CD14-positive monocyte (primary cell): ENCODE measurements around the gene TNIK. TPM values are rescaled to one million over a fixed set of nuclear protein-coding genes. Genes with fewer than 3 reads are reported as not detected.

Experiments used
- DNase-seq, 3 donors: peaks; one replicate each; pipeline ENCODE4 v3.0.0-alpha.2; 2011 to 2022
- H2AFZ ChIP-seq: 2 replicates; pipeline ENCODE4 v1.6.0; 2012; ENCODE audit warnings: mild to moderate bottlenecking, low read depth, low read length, inconsistent platforms; ENCODE audit not compliant: insufficient read depth, poor library complexity, severe bottlenecking
- H3K27ac ChIP-seq, 2 donors: 1 replicate in 1 of 2; 2 replicates in 1 of 2; pipeline ENCODE4 v1.5.1; 2012 to 2013; ENCODE audit warnings: low read length in 2 of 2, control low read depth in 1 of 2, inconsistent platforms in 1 of 2, low read depth in 1 of 2, mild to moderate bottlenecking in 1 of 2
- H3K27me3 ChIP-seq, 2 donors: one replicate each; pipeline versions ENCODE4 v1.6.0 to v1.6.1; 2011 to 2013; ENCODE audit warnings: low read length in 2 of 2; ENCODE audit not compliant: control insufficient read depth in 2 of 2, insufficient read depth in 2 of 2
- H3K36me3 ChIP-seq, 2 donors: replicated peaks in 1 of 2; 1 replicate in 1 of 2; 2 replicates in 1 of 2; pipeline versions ENCODE4 v1.5.1 to v1.6.1; 2012 to 2013; ENCODE audit warnings: low read length in 2 of 2, control low read depth in 1 of 2, inconsistent platforms in 1 of 2, mild to moderate bottlenecking in 1 of 2; ENCODE audit not compliant: insufficient read depth in 2 of 2, control insufficient read depth in 1 of 2
- H3K4me1 ChIP-seq, 2 donors: 1 replicate in 1 of 2; 2 replicates in 1 of 2; pipeline versions ENCODE4 v1.5.1 to v1.6.1; 2012 to 2013; ENCODE audit warnings: low read length in 2 of 2, control low read depth in 1 of 2, inconsistent platforms in 1 of 2, mild to moderate bottlenecking in 1 of 2, moderate library complexity in 1 of 2; ENCODE audit not compliant: insufficient read depth in 2 of 2, control insufficient read depth in 1 of 2
- H3K4me2 ChIP-seq: replicated peaks from 2 replicates; pipeline ENCODE3; 2012; ENCODE audit warnings: low read length, moderate library complexity, mild to moderate bottlenecking; ENCODE audit not compliant: poor library complexity, severe bottlenecking; ENCODE audit errors: extremely low read depth
- H3K4me3 ChIP-seq, 3 experiments: fragments of 200-600 bp in 1 of 3; sonication (generic) in 1 of 3; replicated peaks in 1 of 3; 1 replicate in 2 of 3; 2 replicates in 1 of 3; pipeline ENCODE4 v1.5.1; 2011 to 2013; ENCODE audit warnings: low read length in 3 of 3, mild to moderate bottlenecking in 3 of 3, control low read depth in 2 of 3, low read depth in 2 of 3, inconsistent platforms in 1 of 3, moderate library complexity in 1 of 3
- H3K79me2 ChIP-seq: 2 replicates; pipeline ENCODE4 v1.6.0; 2012; ENCODE audit warnings: mild to moderate bottlenecking, control low read depth, inconsistent platforms, low read length, moderate library complexity; ENCODE audit not compliant: insufficient read depth
- H3K9ac ChIP-seq: 2 replicates; pipeline ENCODE4 v1.6.0; 2017; ENCODE audit warnings: low read length, mild to moderate bottlenecking; ENCODE audit not compliant: insufficient read depth, poor library complexity, severe bottlenecking
- H3K9me3 ChIP-seq, 2 donors: replicated peaks in 1 of 2; 1 replicate in 1 of 2; 2 replicates in 1 of 2; pipeline versions ENCODE4 v1.5.1 to v1.6.1; 2012 to 2013; ENCODE audit warnings: low read length in 2 of 2, control low read depth in 1 of 2; ENCODE audit not compliant: control insufficient read depth in 1 of 2, insufficient read depth in 1 of 2
- H4K20me1 ChIP-seq: 2 replicates; pipeline ENCODE4 v1.6.0; 2012; ENCODE audit warnings: mild to moderate bottlenecking, low read length, control low read depth, moderate library complexity; ENCODE audit not compliant: insufficient read depth
- H3K27ac Mint-ChIP-seq, 7 donors: one replicate each; pipeline ENCODE4 v1.8.0; 2020; ENCODE audit warnings: mild to moderate bottlenecking in 7 of 7, mixed read lengths in 7 of 7, moderate library complexity in 6 of 7, inconsistent platforms in 2 of 7
- H3K27me3 Mint-ChIP-seq, 3 donors: one replicate each; pipeline ENCODE4 v1.8.0; 2021 to 2022; ENCODE audit warnings: low read depth in 3 of 3, mild to moderate bottlenecking in 3 of 3, mixed read lengths in 3 of 3, moderate library complexity in 3 of 3, inconsistent platforms in 1 of 3
- H3K36me3 Mint-ChIP-seq, 2 donors: one replicate each; pipeline ENCODE4 v1.8.0; 2020; ENCODE audit warnings: mixed read lengths in 2 of 2, inconsistent platforms in 1 of 2, mild to moderate bottlenecking in 1 of 2
- H3K4me1 Mint-ChIP-seq: one replicate; pipeline ENCODE4 v1.8.0; 2020; ENCODE audit warnings: mild to moderate bottlenecking, mixed read lengths
- H3K4me3 Mint-ChIP-seq, 2 donors: one replicate each; pipeline ENCODE4 v1.8.0; 2020; ENCODE audit warnings: mild to moderate bottlenecking in 2 of 2, mixed read lengths in 2 of 2, moderate library complexity in 1 of 2
- H3K9me3 Mint-ChIP-seq, 7 donors: one replicate each; pipeline ENCODE4 v1.8.0; 2020 to 2022; ENCODE audit warnings: mixed read lengths in 7 of 7, mild to moderate bottlenecking in 6 of 7, moderate library complexity in 6 of 7, inconsistent platforms in 2 of 7
- CTCF ChIP-seq: fragments of 200-600 bp; IDR thresholded peaks from one replicate; pipeline ENCODE4 v1.8.0; 2022; ENCODE audit warnings: antibody characterized with exemption, mild to moderate bottlenecking
- WGBS: methylation state at CpG from one replicate; pipeline ENCODE4 v1.1.5; 2013; ENCODE audit warnings: missing lambda C conversion rate; ENCODE audit not compliant: insufficient coverage; 5-methylcytosine and 5-hydroxymethylcytosine counted together
- intact Hi-C, 2 donors: fragments of 100-400 bp; cut with micrococcal nuclease; formaldehyde crosslinking; loops; one replicate each; pipeline versions ENCODE4 v1.15.0 to v1.15.1; 2023
- polyA plus RNA-seq, 3 donors: library from polyadenylated mRNA; depleted of rRNA in 1 of 3; unstranded in 2 of 3; stranded (reverse) in 1 of 3; fragments of 300-500 nt in 2 of 3; fragments of >200 nt in 1 of 3; fragmentation: Illumina TruSeq in 2 of 3; gene quantifications; 1 replicate in 2 of 3; 2 replicates in 1 of 3; pipeline ENCODE4 v1.2.3, GENCODE V29; 2012 to 2021

Gene TNIK
- polyA plus RNA-seq, 3 donors = 0.36 to 1.8 (median 0.75) TPM

DNA sequence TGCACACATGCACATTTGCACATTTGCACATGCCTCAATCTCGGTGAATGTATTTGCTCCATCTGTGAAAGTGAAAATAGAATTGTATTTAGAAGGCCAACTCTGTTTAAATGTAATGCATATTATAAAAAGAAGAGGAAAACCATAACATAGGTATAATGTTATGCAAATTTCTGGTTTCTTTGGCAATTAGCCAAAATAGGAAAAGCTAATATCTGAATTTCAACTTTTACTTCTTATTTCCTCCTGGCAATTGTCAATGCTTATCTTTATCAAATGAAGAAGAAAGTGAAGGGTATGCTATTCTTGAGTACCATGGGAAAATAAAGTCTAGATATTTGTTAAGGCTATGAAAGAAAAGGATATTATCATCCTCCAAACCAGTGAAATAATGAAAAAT is 357.0 kb downstream of the TNIK start:
- no peaks in the 10 kb centered on the region for H3K36me3 Mint-ChIP-seq
- intact Hi-C loops = no loop called here
- no peak overlapping the region for H3K4me2 ChIP-seq
- no peak for DNase-seq
- no peaks in the 10 kb centered on the region for H3K9me3 ChIP-seq
- no peak overlapping the region for H3K27ac ChIP-seq
- H4K20me1 ChIP-seq = no peaks in the 10 kb centered on the region
- no peak for TF ChIP-seq CTCF
- H3K4me1 Mint-ChIP-seq = no peaks in the 10 kb centered on the region
- H3K9me3 Mint-ChIP-seq = peaks cover 0 to 1% (median 0%) of the 10 kb centered on the region in 7 donors
- no CpG with 5 or more reads among the region's 1 CpG for WGBS
- no peak overlapping the region for H2AFZ ChIP-seq
- no peak overlapping the region for H3K9ac ChIP-seq
- no peaks in the 10 kb centered on the region for H3K27me3 ChIP-seq
- H3K4me3 ChIP-seq = no peak overlapping the region
- no peak overlapping the region for H3K4me3 Mint-ChIP-seq
- H3K4me1 ChIP-seq = no peaks in the 10 kb centered on the region
- H3K79me2 ChIP-seq = no peaks in the 10 kb centered on the region
- no peak overlapping the region for H3K27ac Mint-ChIP-seq
- H3K27me3 Mint-ChIP-seq = peaks cover 0 to 3% (median 0%) of the 10 kb centered on the region in 3 donors
- H3K36me3 ChIP-seq = no peaks in the 10 kb centered on the region

DNA sequence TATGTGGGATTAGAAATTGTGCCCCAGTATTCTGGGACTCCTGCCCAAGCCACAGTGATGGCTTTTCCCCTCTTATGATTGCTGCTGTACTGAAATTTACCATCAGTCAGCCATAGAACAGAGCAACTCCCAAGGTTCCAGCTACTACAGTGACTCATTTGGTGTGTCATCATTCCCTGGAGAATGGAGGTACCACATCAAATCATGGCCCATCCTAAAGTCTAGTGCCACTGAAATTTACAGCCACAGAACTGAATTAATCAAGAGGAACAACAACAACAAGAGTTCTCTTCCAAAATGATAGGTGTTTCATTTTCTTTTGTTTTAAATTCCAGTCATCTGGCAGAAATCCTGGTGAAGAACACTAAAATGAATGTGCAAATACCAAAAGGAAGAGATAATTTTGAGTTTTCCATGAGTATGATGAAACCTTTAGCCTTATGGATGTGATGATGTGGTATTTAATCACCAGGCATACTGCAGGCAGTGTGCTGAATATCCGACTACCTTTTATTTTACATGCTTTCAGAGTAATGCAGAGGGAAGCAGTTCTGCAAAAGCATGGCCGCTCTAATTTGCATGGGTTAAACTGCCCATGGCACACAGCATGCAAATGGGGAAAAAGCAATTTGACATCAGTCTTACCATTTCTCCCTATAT is 358.1 kb downstream of the TNIK start:
- H3K27ac Mint-ChIP-seq = no peak overlapping the region
- Histone ChIP-seq H3K27ac (no peak overlapping the region), H3K4me1 (no peaks in the 10 kb centered on the region), H3K79me2 (no peaks in the 10 kb centered on the region), H3K36me3 (no peaks in the 10 kb centered on the region), H3K4me2 (no peak overlapping the region), H3K9me3 (no peaks in the 10 kb centered on the region), H3K27me3 (no peaks in the 10 kb centered on the region), H3K4me3 (no peak overlapping the region), H3K9ac (no peak overlapping the region), H4K20me1 (no peaks in the 10 kb centered on the region), H2AFZ (no peak overlapping the region)
- H3K4me3 Mint-ChIP-seq = no peak overlapping the region
- no peaks in the 10 kb centered on the region for H3K4me1 Mint-ChIP-seq
- H3K27me3 Mint-ChIP-seq = peaks cover 0 to 3% (median 0%) of the 10 kb centered on the region in 3 donors
- peaks cover 0 to 4% (median 0%) of the 10 kb centered on the region in 7 donors for H3K9me3 Mint-ChIP-seq
- DNase-seq = no peak
- TF ChIP-seq CTCF = no peak
- 100% methylated on average over 1 of the region's 2 CpGs for WGBS
- intact Hi-C loops = no loop called here
- no peaks in the 10 kb centered on the region for H3K36me3 Mint-ChIP-seq
